GM21737 (cell line): ENCODE measurements around the gene APPL1.

Experiments
- ATAC-seq: cut with Tn5 transposase; IDR thresholded peaks from one replicate; pipeline ENCODE4 v1.9.1; 2021; ENCODE audit warnings: mild to moderate bottlenecking, moderate library complexity; ENCODE audit not compliant: unreplicated experiment

Gene APPL1, protein sequence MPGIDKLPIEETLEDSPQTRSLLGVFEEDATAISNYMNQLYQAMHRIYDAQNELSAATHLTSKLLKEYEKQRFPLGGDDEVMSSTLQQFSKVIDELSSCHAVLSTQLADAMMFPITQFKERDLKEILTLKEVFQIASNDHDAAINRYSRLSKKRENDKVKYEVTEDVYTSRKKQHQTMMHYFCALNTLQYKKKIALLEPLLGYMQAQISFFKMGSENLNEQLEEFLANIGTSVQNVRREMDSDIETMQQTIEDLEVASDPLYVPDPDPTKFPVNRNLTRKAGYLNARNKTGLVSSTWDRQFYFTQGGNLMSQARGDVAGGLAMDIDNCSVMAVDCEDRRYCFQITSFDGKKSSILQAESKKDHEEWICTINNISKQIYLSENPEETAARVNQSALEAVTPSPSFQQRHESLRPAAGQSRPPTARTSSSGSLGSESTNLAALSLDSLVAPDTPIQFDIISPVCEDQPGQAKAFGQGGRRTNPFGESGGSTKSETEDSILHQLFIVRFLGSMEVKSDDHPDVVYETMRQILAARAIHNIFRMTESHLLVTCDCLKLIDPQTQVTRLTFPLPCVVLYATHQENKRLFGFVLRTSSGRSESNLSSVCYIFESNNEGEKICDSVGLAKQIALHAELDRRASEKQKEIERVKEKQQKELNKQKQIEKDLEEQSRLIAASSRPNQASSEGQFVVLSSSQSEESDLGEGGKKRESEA

GRCh38 chr3:57227204-57227929 is at the start of gene APPL1:
Gene APPL1 (plus strand): TSS chr3:57227729. CDS start chr3:57227884, 155 bp downstream.
- ATAC-seq: peak; percentile 94

DNA sequence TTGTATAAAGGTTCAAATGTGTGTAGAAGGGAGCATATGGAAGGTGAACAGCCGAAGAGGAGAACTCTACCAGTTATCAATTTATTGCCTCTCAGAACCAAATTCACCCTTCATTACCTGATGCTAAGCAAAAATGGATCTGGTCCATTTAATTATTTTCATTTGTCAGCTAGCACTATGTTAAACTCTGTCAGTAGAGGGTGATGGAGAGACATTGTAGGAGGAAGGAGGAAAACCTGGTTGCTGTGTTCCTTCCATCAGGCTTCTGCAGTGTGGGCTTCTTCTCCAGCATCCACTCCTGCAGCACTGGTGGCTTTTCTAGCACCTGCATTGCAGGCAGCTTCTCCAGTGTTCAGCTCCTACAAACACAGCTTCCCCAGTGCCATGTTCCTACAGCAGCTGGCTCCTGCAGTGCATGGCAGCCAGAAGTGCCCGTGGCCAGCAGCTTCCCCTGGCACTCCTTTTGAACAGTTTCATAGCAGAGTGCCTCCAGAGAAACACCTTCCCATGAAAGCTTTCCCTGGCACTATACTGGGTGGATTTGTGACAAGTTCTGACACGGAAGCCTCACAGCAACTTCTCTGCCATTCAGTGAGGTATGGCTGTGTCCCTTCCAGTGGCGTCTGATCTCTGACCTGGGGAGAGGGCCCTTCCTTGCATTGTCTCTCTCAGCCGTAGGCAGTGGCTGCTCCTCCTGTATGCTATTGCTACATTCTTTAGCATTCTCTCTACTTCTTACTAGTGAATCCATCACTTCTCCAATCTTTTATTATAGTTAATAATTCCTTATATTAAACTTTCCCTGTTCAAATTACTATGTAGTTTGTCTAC is 47.7 kb upstream of the APPL1 start:
- ATAC-seq: no peak

DNA sequence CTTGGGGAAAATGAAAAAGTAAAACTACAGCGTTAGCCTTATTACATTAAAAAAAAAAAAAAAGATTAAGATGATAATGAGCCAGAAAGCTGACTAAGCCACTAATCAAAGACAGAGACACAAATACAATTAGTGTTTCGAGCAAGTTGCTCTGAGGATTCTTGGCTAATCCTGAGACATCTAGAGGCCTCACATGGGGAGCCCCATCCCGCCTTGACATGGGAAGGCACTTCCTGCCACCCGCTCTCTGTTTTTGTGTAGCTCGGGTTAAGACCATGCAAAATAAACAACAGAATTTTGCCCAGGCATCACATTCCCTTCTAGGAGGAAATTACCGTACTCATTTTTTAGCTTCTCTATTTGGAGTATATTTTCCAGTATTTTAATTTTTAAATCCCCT is 43.0 kb upstream of the APPL1 start:
- ATAC-seq: no peak

- no peak for ATAC-seq
Observed at GRCh38 chr3:57192028-57192427, 35.5 kb upstream of the APPL1 start.

GRCh38 chr3:57194641-57195040 is 32.9 kb upstream of the APPL1 start:
- no peak for ATAC-seq

DNA sequence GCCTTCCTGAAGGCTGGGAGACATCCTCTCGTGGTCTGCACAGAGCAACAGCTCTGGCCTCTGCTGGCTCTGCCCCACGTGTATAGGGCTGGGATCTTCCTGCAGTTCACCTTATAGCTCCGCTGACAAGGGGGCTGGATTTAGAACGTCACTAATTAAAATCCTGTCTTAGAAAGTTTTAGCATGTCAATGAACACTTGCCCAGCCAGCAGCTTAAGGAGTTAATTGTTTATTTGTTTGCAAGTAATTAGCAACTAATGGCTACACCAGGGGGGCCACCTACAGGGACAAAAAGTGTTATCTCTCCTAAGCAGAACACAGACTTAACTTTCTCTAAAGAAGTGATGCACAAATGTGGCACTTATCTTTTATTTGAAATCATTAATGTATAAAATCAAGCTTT is 27.6 kb upstream of the APPL1 start, which contains the start of gene HESX1:
TSS of gene HESX1 (minus strand) at position 84 of the 403 bp plus-strand sequence. CDS start at position 24, 60 bp downstream.
- no peak for ATAC-seq

DNA sequence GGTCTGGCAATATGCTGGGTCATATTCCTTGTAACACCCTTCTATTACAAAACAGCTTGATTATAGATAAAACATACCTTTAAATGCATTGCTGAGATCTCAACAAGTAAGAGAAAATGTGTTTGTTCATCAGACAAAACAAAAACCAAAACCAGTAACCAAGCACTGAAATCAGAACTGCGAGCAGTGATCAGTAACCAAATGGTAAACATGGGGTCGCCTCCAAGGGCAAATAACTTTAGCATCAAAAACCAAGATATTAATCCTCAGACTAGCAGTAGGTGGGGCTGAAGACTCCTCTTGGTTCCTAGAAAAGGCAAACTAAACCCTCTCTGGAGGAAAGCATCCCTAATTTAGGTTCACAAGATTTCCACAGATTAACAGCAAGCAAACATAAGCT is 21.1 kb upstream of the APPL1 start:
- no peak for ATAC-seq

DNA sequence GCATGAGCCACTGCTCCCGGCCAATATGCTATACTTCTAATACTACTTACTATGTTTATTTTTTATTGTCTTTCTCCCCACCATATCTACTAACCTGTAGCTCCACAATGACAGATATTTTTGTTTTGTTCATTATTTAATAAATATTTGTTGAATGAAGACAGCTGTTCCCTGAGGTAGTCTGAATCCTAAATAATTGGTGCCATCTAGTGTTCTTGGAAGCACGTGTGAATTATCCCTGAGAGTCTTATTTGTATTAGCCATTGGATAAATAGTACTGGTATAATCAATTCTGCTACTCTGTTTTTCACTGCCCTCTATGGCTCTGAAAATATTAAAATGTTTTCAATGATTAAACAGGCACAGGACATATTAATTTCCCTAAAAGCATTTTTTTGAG is 5.6 kb upstream of the APPL1 start:
- no peak for ATAC-seq

DNA sequence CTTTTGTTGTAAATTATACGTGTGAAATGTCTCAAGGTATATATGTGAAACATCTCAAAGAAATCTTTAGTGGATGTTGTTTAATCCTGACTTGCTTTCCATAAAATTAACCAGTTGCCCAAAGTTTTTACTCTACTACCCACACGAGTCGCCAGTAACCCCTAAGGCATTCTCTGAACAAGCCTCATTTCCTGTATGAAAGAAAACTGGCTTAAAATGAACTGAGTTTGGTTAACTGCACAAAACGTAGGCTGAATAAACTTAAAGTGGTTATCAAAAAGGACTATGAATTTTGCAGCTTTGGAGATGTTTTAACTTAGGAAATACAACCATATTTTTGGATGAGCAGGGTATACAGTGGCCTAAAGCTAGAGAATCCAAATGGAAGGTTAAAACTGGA is 2.7 kb upstream of the APPL1 start:
- no peak for ATAC-seq

GRCh38 chr3:57226176-57226575 is 1.4 kb upstream of the APPL1 start:
- no peak for ATAC-seq

- ATAC-seq: peak; percentile 35
Observed at GRCh38 chr3:57227930-57228751, 612 bp downstream of the APPL1 start.

- no peak for ATAC-seq
Observed at GRCh38 chr3:57230006-57230405, 2.5 kb downstream of the APPL1 start.

DNA sequence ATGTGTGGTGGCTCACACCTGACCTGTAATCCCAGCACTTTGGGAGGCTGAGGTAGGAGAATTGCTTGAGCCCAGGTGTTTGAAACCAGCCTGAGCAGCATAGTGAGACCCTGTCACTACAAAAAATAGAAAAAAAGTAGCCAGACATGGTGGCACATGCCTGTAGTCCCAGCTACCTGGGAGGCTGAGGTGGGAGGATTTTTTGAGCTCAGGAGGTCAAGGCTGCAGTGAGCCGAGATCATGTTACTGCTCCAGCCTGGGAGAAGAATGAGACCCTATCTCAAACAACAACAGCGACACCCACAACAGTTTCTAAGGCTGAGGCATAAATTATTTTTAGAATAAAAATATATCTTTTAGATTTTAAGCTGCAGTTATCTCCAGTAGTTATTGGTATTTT is 6.3 kb downstream of the APPL1 start:
- ATAC-seq: no peak

DNA sequence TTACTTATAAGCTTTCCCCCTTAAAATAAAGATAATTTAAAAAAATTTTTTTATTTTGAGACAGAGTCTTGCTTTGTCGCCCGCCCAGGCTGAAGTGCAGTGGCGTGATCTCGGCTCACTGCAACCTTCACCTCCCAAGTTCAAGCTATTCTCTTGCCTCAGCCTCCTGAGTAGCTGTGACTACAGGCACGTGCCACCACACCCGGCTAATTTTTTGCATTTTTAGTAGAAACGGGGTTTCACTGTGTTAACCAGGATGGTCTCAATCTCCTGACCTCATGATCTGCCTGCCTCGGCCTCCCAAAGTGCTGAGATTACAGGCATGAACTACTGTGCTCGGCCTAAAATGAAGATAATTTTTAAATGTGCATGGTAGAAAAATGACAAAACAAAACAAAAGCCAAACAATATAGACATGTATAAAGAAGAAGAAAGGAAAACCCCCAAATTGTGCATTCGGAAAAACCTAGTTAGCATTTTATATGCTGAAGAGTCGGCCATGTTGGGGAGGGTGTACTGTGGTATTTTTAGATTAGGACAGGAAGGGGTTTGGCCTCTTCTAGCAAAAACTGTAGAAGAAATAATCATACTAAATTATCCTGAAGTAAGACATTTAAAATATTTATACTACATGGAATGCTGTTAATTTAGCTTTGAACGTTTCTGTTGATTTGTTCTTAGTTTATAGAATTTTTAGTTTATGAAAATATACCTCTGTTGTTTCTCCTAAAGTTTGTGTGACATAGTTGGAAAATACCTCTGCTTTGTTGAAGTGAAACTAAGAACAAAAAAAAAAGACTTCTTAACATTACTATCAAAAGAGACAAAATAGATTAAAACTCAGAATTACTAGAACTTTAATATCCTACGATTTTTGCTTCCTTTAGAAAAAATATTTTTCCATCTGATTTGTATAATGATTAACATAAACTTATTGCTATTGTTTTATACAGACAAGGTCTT is 7.4 kb downstream of the APPL1 start:
- no peak for ATAC-seq

DNA sequence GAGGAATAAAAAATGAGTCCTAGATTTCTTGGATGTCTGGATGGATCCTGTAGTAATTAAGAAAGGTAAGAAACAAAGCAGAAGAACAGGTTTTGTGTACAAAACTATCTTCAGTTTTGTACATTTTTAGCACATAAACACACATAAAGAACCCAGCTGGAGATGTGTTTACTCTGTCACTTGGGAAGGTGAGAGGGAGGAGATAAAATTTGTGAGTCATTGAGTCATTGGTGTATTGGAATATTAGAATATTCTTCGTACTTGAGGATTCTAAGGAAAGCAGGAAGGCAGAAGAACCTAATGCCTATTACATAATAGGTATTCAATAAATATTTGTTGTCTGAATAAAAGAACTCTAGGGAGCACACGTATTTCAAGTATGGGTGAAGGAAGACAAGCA is 17.4 kb downstream of the APPL1 start:
- ATAC-seq: no peak

DNA sequence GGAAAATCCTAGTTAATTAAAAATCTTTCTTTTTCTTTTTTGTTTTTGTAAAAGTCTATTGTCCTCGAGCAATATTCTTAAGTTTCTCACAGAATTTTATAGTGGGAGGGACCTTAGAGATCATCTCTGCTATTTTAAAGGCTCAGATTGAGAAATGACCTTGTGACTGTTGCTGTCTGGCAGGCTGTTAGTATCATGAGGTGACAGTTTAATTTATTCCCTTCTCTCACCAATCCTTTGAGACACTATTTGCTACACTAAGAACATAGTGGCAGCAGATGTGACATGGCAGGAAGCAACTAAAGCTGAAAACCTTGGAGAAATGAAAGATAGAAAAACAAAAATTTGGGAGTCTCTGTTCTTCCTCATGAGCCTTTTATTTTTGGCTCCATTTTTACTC is 24.9 kb downstream of the APPL1 start:
- no peak for ATAC-seq

GRCh38 chr3:57256844-57257243 is 29.3 kb downstream of the APPL1 start:
- ATAC-seq: no peak

DNA sequence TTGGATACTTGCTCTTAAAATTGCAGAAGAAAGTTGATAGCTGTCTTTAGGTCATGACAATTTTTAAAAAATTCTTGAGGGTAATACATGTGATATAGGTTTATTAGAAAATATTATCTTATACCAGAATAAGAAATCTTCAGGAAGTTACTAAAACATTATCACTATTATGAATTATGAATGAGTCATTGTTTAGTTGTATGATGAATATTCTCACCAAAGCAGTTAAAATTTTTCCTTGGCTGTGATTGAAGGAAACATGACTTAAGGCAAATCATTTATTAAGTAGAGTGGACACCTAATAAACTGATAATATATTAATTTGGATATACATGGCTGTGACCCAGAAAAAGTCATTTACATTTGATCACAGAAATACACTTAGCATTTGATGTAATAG is 30.1 kb downstream of the APPL1 start:
- no peak for ATAC-seq

GRCh38 chr3:57261119-57261518 is 33.6 kb downstream of the APPL1 start:
- ATAC-seq: no peak
